NAMALWA (cell line): ENCODE results near the gene PMM2.
"Not testable (repeated sequence)": the region's sequence is repeated elsewhere in the genome, so short reads cannot be mapped to it uniquely, and the experiment has no call there.

Experiments used
- DNase-seq: peaks from one replicate; pipeline ENCODE4 v3.0.0-alpha.2; 2015; ENCODE audit warnings: low spot score

The PMM2 gene

GRCh38 chr16:8867216-8867931 lies 69.7 kb downstream of the PMM2 start:
- DNase-seq: no peak

- DNase-seq: peak; percentile 63
Measured at GRCh38 chr16:8867932-8868415, 70.3 kb downstream of the PMM2 start.

GRCh38 chr16:8868416-8869211 lies 71.0 kb downstream of the PMM2 start, which contains the start of gene CARHSP1:
Gene CARHSP1, minus strand, starts transcription at chr16:8869006. Its CDS starts 9,678 bp downstream, at chr16:8859328.
- peak; percentile 94 for DNase-seq

- peak; percentile 37 for DNase-seq
Measured at GRCh38 chr16:8869212-8869987, 71.8 kb downstream of the PMM2 start.

- DNase-seq: not testable (repeated sequence)
Measured at GRCh38 chr16:8869988-8870241, 72.3 kb downstream of the PMM2 start.

- DNase-seq: no peak
Measured at GRCh38 chr16:8872071-8872470, 74.4 kb downstream of the PMM2 start.

GRCh38 chr16:8872967-8873865 lies 75.6 kb downstream of the PMM2 start:
- peak; percentile 51 for DNase-seq

- DNase-seq: not testable (repeated sequence)
Measured at GRCh38 chr16:8873866-8874195, 76.2 kb downstream of the PMM2 start.

GRCh38 chr16:8874388-8874787 lies 76.7 kb downstream of the PMM2 start:
- no peak for DNase-seq

- DNase-seq: not testable (repeated sequence)
Measured at GRCh38 chr16:8875317-8875716, 77.7 kb downstream of the PMM2 start.

GRCh38 chr16:8877894-8878522 lies 80.4 kb downstream of the PMM2 start:
- DNase-seq: no peak

- DNase-seq: no peak
Measured at GRCh38 chr16:8878523-8878911, 80.9 kb downstream of the PMM2 start.

- no peak for DNase-seq
Measured at GRCh38 chr16:8880839-8881510, 83.3 kb downstream of the PMM2 start.

GRCh38 chr16:8882041-8882617 lies 84.5 kb downstream of the PMM2 start, which contains the start of gene LITAFD:
Gene LITAFD, plus strand, starts transcription at chr16:8882351. Its CDS starts 2,005 bp downstream, at chr16:8884356.
- DNase-seq: no peak

GRCh38 chr16:8882725-8883377 lies 85.2 kb downstream of the PMM2 start:
- no peak for DNase-seq

GRCh38 chr16:8885674-8886592 lies 88.3 kb downstream of the PMM2 start:
- DNase-seq: no peak

GRCh38 chr16:8886593-8887430 lies 89.2 kb downstream of the PMM2 start:
- no peak for DNase-seq

GRCh38 chr16:8887431-8887765 lies 89.8 kb downstream of the PMM2 start:
- DNase-seq: no peak
